ENCODE measurements around the gene TIAM2.
"Not testable (repeated sequence)": the region's sequence is repeated elsewhere in the genome, so short reads cannot be mapped to it uniquely, and the experiment has no call there.

Gene TIAM2

DNA sequence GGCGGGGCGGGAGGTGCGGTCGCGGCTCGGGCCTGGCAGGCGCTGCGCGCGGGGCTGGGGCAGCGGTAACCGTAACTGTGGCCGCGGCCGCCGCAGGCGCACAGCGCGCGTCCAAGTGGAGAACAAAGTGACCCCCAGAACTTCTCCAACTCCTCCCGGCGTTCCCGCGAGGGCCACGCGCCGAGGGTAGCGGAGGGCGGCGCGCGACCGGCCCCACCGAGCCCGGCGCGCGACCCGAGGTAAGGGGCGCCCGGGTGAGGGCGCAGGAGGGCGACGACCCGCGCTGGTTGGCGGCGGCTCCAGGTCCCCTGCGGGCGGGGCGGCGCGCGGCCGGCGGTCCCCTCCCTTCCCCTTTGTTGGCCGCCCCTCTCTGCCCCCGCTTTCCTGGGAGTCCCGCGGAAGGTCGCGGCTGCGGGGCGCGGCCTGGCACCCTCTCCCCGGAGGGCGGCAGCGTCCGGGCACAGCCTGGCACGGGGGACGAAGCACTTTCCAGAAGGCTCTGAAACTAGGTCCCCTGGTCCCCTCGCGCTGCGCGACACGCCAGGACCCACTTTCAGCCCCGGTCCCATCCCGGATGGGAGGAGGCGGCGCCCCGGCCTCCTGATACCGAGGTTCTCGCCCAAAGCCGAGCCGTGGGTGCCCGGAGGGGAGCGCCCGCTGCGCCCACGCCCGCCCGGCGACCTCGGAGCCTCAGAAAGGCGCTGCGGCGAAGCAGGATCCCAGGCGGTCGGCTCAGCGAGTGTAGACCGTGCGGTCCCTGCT, at the start of gene TIAM2:
Gene TIAM2 (plus strand): TSS at position 62 of the 762 bp plus-strand sequence. CDS start 133,909 bp downstream, outside the sequence.
- H3K27ac ChIP-seq = no peak within 1 kb of the TSS
- DNase-seq (ENCODE audit: low read depth, low spot score) = no peak

DNA sequence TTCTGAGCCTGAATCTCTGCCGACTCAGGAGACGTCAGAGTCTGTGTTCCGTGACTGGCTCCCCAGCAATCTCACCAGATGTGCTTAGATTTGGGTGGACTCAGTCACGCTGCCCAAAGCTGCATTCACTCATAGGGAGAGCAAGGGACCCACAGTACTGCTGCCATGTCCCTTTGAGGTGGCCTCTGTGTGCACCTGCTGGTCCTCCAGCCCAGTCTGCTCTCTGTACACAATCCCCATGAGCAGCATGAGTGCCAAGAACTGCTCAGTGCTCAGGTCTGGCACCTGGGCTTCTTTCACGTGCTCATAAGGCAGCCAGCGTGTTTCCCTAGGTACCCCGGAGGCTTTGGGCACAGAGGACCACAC, 44.2 kb upstream of the TIAM2 start:
- DNase-seq (ENCODE audit: low read depth, low spot score) = no peak
- no peak overlapping the region for H3K27ac ChIP-seq

DNA sequence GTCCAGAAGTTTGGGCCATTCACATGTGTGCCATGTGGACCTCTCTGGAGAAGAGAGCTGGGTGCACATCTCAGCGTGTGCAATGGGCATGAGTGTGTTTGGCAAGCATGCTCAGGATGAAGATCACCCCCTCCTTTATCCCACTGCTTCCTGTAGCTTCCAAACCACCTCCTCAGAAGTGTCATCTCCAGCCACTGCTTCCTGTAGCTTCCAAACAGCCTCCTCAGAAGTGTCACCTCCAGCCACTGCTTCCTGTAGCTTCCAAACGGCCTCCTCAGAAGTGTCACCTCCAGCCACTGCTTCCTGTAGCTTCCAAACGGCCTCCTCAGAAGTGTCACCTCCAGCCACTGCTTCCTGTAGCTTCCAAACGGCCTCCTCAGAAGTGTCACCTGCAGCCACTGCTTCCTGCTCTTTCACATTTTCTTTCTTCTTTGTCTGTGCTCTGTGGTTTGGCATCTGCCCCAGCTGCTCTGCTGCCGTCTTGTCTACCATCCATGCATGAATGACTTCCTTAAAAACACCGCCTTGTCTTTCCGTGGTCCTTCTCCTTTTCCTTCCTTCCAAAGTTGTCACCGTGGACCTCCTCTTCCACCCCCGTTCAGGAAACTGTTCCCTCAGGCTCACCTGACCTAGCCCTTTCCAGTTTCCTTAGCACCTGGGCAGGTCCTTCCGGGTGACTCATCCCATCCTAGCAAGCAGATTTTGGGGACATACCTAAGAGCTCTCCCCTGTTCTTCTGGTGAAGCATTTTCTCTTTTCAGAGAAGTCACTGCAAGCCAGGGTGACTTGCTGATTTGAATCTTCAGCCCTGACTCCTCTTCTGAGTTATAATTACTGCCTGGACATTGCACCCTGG, 43.5 kb upstream of the TIAM2 start:
- no peak for DNase-seq (ENCODE audit: low read depth, low spot score)
- H3K27ac ChIP-seq = no peak overlapping the region

DNA sequence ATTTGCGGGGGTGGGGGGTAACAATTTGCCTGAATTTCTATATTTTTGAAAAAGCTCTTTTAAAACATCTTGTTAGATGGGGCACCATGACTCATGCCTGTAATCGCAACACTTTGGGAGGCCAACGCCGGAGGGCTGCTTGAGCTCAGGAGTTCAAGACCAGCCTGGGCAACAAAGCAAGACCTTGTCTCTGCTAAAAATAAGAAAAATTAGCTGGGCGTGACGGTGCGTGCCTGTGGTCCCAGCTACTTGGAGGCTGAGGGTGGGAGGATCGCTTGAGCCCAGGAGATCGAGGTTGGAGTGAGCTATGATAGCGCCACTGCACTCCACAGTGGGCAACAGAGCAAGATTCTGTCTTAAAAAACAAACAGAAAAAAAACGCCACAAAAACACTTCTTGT, 41.5 kb upstream of the TIAM2 start:
- H3K27ac ChIP-seq = no peak overlapping the region
- no peak for DNase-seq (ENCODE audit: low read depth, low spot score)

DNA sequence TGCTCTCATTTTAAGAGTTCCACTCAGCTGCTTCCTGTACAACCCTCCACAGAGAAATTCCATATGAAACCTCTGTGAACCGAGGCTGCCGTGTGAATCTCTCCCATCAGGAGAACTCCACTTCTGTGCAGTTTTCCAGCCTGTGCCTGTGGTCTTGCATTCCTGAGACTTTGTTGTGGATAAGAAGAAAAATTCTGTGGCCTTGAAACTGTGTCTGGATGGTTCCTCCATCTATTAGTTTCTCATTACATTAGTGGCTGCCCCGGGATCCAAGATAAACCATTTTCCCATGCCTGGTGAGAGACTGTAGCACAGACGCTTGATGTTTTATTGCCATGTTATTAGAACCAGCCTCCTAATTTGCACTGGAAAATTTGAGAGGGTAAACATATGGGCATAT, 40.8 kb upstream of the TIAM2 start:
- DNase-seq (ENCODE audit: low read depth, low spot score) = no peak
- H3K27ac ChIP-seq = no peak overlapping the region

DNA sequence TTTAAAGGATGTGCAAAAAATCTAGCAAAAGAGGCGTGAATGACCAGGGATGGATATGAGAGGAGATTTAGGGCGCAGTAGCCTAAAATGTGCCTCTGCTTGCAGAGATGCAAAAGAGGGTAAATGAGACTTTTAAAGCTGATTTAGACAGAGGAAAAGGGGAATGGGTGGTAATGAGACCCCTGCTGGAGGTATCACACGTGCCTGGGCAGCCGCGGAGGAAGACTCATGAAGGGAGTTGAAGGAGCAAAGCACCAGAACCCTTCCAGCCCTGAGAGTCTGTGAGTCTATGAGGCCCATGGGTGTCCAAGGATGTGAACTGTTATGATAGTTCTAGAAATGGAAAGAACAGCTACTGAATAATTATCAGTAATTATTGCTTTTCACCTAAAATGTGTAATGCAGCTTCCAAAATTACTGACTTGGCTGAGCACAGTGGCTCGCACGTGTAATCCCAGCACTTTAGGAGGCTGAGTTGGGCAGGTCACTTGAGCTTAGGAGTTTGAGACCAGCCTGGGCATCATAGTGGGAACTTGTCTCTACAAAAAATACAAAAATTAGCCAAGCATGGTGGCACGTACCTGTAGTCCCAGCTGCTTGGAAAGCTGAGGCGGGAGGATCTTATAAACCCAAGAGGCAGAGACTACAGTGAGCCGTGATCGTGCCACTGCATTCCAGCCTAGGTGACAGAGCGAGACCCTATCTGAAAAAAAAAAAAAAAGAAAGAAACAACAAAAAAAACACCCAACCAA, 38.2 kb upstream of the TIAM2 start:
- no peak for DNase-seq (ENCODE audit: low read depth, low spot score)
- no peak overlapping the region for H3K27ac ChIP-seq

DNA sequence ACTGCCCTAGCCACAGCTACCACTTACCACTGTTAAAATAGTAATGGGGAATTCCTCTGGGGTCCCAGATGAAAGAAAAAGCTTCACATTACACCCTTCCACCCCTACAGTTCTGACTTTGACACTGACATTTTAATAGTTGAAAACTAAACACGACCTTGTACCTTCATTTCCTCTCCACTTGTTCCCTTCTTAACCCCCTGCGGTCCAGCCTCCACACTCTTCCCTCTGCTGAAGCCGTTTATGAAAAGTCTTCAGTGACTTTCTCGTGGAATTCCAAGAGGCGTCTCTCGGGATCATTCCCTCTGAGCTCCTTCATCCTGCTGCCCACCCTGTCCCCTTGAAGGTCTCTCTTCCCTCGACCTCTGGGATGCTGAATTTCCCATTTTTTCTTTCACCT, 36.6 kb upstream of the TIAM2 start:
- no peak overlapping the region for H3K27ac ChIP-seq
- DNase-seq (ENCODE audit: low read depth, low spot score) = no peak

DNA sequence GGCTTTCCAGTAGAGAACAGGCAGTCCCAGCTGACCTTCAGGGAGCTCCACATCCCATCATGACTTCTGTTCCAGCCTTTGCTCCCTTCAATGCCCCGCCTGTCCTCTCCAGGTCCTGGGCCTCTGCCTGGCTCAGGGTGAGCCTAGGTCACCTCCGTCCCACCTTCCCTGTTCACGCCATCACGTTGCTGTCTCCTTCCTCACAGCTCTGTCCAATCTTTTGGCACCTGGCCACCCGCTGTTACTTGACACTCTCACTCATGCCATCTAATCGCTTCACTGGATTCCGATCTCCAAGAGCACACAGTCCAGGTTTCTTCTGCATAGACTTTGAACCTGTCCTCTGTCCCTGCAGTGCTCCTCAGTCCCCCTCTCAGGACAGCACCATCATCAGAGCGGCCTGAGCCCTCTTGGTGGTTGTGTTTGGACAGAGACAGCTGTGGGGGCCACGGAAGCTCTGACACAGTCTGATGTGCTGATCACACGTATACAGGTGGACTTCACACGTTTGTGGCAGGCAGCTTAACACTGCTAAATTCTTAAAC, 34.7 kb upstream of the TIAM2 start:
- DNase-seq (ENCODE audit: low read depth, low spot score) = no peak
- H3K27ac ChIP-seq = no peak overlapping the region

DNA sequence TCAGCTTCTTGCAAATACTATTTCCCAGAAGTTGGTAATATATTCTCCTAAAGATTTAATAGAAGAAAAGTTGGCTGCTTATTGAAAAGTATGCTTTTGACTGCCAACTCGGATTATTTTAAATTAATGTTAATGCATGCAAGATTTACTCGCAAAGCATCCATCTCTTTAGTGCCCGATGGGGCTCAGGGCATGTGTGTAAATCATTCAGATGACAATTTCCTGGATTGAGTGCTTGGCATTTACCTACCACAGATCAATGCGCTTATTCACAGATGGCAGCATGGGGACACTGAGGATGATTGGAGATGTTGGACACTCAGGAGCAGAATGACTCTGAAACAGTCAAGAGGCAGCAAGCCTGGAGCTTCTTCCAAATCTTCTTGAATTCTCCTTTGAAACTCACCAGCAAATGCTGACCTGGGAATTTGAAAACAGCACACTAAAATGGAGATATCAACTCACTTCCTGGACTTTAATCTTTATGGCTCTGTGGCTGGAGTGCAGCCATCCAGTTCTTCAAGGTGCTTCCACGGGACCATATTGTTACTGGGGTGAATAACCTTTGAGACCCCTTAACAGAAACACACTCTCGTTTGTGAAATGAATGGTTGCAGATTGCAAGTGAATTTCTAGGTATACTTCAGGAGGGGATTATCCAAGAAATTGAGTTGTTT, 34.1 kb upstream of the TIAM2 start:
- H3K27ac ChIP-seq = no peak overlapping the region
- no peak for DNase-seq (ENCODE audit: low read depth, low spot score)

DNA sequence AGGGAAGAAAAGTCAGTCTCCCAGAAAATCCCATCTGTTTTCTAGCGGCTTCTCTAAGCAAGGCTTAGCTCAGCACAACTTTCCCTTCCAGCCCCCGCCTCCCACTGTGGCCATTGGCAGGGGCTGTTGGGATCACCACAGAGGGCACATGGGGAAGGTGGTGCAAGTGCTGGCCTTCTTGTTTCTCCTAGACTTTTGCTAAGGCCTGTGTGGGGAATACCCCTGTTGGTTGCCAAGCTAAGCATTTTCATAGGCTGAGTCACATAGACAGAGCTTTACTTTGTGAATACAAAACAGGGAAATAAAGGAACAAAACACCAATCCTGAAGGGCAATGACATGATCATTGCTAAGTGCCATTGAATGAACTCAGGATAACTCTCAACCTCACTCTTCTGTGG, 32.4 kb upstream of the TIAM2 start:
- DNase-seq (ENCODE audit: low read depth, low spot score) = peak; percentile 33
- H3K27ac ChIP-seq = no peak overlapping the region

DNA sequence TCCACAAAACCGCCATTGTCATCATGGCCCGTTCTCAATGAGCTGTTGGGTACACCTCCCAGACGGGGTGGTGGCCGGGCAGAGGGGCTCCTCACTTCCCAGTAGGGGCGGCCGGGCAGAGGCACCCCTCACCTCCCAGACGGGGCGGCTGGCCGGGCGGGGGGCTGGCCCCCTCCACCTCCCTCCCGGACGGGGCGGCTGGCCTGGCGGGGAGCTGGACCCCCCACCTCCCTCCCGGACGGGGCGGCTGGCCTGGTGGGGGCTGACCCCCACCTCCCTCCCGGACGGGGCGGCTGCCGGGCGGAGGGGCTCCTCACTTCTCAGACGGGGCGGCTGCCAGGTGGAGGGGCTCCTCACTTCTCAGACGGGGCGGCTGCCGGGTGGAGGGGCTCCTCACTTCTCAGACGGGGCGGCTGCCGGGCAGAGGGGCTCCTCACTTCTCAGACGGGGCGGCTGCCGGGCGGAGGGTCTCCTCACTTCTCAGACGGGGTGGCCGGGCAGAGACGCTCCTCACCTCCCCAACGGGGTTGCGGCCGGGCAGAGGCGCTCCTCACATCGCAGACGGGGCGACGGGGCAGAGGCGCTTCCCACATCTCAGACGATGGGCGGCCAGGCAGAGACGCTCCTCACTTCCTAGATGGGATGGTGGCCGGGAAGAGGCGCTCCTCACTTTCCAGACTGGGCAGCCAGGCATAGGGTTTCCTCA, 28.9 kb upstream of the TIAM2 start:
- DNase-seq (ENCODE audit: low read depth, low spot score); H3K27ac ChIP-seq: not testable (repeated sequence)

DNA sequence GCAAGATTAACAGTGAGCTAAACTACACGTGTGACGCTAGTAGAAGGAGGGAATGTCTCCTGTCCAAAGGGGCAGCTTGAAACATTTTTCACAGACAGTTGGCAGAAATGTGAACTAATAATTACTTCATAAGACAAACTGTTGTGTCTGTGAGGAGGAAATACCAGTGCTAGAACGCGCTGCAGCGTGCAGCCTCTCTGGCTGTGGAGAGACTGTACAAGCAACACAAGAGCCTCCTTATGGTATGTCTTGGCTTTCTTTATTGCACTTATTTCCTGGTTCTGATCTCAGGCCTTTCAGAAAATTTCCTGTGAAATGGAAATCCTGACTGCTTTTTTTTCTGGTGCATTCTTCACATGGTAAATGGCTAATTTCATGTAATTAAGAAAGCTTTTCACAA, 25.3 kb upstream of the TIAM2 start:
- H3K27ac ChIP-seq = no peak overlapping the region
- DNase-seq (ENCODE audit: low read depth, low spot score) = no peak

DNA sequence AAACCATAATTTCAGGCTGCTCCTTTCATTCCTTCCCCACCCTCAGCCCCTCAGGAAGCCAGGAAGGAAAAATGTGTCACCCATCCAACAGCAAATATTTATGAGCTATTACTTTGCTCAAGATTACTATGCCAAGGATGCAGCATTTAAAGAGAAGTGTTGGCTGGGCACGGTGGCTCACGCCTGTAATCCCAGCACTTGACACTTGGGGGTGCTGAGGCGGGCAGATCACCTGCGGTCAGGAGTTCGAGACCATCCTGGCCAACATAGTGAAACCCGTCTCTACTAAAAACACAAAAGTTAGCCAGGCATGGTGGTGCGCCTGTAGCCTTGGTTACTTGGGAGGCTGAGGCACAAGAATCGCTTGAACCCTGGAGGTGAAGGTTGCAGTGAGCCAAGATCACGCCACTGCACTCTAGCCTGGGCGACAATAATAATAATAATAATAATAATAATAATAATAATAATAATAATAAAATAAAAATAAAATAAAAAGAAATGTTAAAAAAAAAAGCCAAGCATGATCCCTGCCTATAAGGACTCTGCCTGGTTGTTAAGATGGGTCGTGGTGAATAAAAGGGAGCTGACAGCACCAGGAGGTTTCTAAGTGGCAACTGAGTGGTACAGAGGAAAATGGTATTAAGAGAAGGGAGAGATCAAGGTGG, 20.5 kb upstream of the TIAM2 start:
- DNase-seq (ENCODE audit: low read depth, low spot score) = no peak
- H3K27ac ChIP-seq = no peak overlapping the region

DNA sequence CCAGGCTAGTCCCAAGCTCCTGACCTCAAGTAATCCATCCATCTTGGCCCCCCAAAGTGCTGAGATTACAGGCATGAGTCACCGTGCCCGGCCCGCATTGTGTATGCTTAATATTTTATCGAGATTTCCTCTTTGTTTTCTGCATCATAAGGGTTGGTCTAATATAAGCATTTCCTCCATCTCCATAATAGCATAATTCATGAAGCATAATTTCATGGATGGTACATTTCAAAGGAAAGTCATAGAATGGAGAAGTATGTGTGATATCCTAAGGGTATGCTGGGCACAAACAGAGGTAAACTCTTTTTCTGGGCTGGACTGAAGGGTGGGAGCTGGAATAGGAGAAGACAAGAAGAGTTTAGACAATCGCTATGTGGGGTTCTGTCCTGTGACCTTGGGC, 17.5 kb upstream of the TIAM2 start:
- no peak for DNase-seq (ENCODE audit: low read depth, low spot score)
- H3K27ac ChIP-seq = no peak overlapping the region

DNA sequence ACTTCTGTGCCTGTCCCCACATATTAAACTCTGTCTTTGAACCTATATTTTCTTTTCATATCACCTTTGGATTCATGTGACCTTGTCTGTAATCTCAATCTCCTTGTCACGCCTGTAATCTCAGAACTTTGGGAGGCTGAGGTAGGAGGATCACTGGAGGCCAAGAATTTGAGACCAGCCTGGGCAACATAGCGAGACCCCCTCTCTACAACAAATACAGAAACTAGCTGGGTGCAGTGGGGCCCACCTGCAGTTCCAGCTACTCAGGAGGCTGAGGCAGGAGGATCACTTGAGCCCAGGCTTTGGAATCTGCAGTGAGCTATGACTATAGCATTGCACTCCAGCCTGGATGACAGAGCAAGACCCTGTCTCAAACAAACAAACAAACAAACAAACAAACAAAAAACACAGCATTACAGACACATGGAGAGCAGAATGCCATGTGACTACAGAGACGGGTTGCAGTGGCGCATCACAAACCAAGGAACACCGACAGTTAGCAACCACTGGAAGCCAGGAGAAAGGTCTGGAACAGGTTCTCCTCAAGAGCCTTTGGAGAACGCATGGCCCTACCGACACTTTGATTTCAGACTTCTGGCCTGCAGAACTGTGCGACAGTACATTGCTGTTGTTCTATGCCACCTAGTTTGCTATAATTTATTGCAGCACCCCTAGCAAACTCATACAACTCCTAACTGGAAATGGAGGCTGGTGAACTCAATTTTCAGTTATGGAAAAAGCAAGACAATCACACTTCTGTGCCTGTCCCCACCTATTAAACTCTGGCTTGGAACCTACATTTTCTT, 14.6 kb upstream of the TIAM2 start:
- DNase-seq (ENCODE audit: low read depth, low spot score) = no peak
- no peak overlapping the region for H3K27ac ChIP-seq

DNA sequence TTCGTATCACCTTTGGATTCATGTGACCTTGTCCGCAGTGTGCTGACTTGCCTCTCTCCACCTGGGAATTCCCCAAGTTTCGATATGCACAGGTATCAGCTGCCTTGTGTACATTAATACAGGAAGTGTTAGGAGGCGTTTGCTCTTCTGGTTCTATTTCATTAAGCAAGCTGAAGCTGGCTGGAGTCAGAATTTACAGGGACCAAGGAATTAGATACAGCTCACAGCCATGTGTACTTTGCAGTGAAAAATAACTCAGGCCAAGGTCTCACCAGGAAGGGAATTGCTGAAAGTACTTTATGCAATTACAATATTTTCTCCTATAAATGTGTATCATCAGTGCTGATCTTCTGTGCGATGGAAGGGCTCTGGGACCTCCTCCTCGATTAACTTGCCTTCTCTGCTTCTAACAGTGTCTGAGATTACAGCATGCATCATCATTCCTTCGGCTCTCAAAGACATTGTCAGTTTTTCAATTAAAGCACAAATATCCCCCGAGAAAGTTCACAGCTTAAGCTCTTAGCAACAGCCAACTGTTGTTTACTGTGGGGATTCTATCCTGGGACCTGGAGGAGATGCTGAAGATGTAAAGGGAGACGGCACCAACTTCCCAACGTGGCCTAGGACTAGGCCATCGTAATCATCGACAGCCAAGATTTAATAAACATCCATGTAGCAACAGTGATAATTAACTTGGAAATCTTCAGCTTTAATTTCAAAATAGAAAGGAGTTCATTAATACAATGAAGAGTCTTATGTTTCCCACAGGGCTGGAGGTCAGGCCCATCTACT, 13.8 kb upstream of the TIAM2 start:
- peak overlapping the region; percentile 23 for H3K27ac ChIP-seq
- DNase-seq (ENCODE audit: low read depth, low spot score) = peak; percentile 64

DNA sequence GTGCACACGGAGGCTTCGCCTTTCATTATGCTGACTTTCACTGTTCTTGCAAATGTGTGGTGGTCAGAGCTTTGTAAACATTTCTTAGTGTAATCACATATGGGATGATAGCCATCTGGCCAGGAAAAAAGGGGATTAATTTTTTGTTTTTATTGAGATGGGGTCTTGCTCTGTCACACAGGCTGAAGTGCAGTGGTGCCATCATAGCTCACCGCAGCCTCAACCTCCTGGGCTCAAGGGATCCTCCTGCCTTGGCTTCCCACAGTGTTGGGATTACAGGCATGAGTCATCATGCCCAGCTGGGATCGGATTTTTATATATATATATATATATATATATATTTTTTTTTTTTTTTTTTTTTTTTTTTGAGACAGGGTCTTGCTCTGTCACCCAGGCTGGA, 11.0 kb upstream of the TIAM2 start:
- DNase-seq (ENCODE audit: low read depth, low spot score) = no peak
- H3K27ac ChIP-seq = no peak overlapping the region
